Sciatic nerve (tissue), 2 donors: Measurements from ENCODE around the gene TNRC6C. TPM values are rescaled to one million over a fixed set of nuclear protein-coding genes. Genes with fewer than 3 reads are reported as not detected.

Experiments
- ATAC-seq: fragments of 200-7000 bp; cut with Tn5 transposase; one replicate; pipeline ENCODE4 v1.9.1; 2020; ENCODE audit warnings: mild to moderate bottlenecking, moderate library complexity
- DNase-seq: peaks from one replicate; pipeline ENCODE4 v3.0.0-alpha.2; 2020; ENCODE audit warnings: low spot score
- intact Hi-C: fragments of 100-400 bp; cut with DNase I; formaldehyde crosslinking; loops from one replicate; pipeline ENCODE4 v1.14.2; 2022
- total RNA-seq: library from RNA; stranded (reverse); fragmentation: NEBNext Ultra II Directional; extraction: Animal tissue kit (Norgen Biotek cat#: 25700); gene quantifications from one replicate; pipeline ENCODE4 v1.2.1, GENCODE V29; 2021
- donor health status: DM: no; HTN: no; CAD: no.
- donor health status: DM: no; HTN: no; CAD: no.

Gene TNRC6C
- total RNA-seq, 1 donor from 2014 or later: 69.3 TPM

- no peak for DNase-seq
- ATAC-seq: no peak
- intact Hi-C loops: no loop called here
Measured at GRCh38 chr17:78095035-78095434, 136.5 kb downstream of the TNRC6C start.

GRCh38 chr17:78096093-78096492 lies 137.6 kb downstream of the TNRC6C start:
- no peak for DNase-seq
- ATAC-seq: no peak
- intact Hi-C loops: no loop called here

- ATAC-seq (no peak), DNase-seq (no peak)
- intact Hi-C loops: no loop called here
Measured at GRCh38 chr17:78101112-78101511, 142.6 kb downstream of the TNRC6C start.

GRCh38 chr17:78101542-78101941 lies 143.0 kb downstream of the TNRC6C start:
- intact Hi-C loops: no loop called here
- ATAC-seq: no peak
- no peak for DNase-seq

GRCh38 chr17:78103311-78103710 lies 144.8 kb downstream of the TNRC6C start:
- intact Hi-C loops: no loop called here
- ATAC-seq: no peak
- DNase-seq: no peak

GRCh38 chr17:78104540-78104941 lies 146.0 kb downstream of the TNRC6C start:
- DNase-seq: no peak
- no peak for ATAC-seq
- intact Hi-C loops: no loop called here

- intact Hi-C loops: no loop called here
Measured at GRCh38 chr17:78105101-78105500, 146.6 kb downstream of the TNRC6C start.

GRCh38 chr17:78105551-78105950 lies 147.0 kb downstream of the TNRC6C start:
- DNase-seq: no peak
- ATAC-seq: no peak
- intact Hi-C loops: no loop called here

More at GRCh38 chr17:78105101-78105500, 146.6 kb downstream of the TNRC6C start:
- ATAC-seq (no peak), DNase-seq (no peak)

GRCh38 chr17:78106211-78106610 lies 147.7 kb downstream of the TNRC6C start:
- DNase-seq (no peak), ATAC-seq (no peak)
- intact Hi-C loops: no loop called here

- DNase-seq (no peak), ATAC-seq (no peak)
- intact Hi-C loops: no loop called here
Measured at GRCh38 chr17:78107457-78107856, 149.0 kb downstream of the TNRC6C start.

- DNase-seq (no peak), ATAC-seq (no peak)
- intact Hi-C loops: no loop called here
Measured at GRCh38 chr17:78107976-78108725, 149.6 kb downstream of the TNRC6C start.

- DNase-seq (no peak), ATAC-seq (peak; percentile 20)
- intact Hi-C loops: no loop called here
Measured at GRCh38 chr17:78108726-78109488, 150.4 kb downstream of the TNRC6C start.

- intact Hi-C loops: no loop called here
- ATAC-seq (no peak), DNase-seq (no peak)
Measured at GRCh38 chr17:78109489-78109761, 150.9 kb downstream of the TNRC6C start.

GRCh38 chr17:78110363-78111015 lies 152.0 kb downstream of the TNRC6C start:
- ATAC-seq (no peak), DNase-seq (no peak)
- intact Hi-C loops: loop anchor here (5.0 kb wide), 2 partner anchors 67 to 142 kb away; no protein-coding TSS in a partner anchor

- intact Hi-C loops: loop anchor here (5.0 kb wide), 2 partner anchors 66 to 141 kb away; no protein-coding TSS in a partner anchor
Measured at GRCh38 chr17:78111016-78111726, 152.7 kb downstream of the TNRC6C start.

GRCh38 chr17:78111727-78112517 lies 153.4 kb downstream of the TNRC6C start:
- ATAC-seq (no peak), DNase-seq (no peak)
- intact Hi-C loops: loop anchor here (5.0 kb wide), 2 partner anchors 65 to 140 kb away; no protein-coding TSS in a partner anchor

More at GRCh38 chr17:78111016-78111726, 152.7 kb downstream of the TNRC6C start:
- no peak for DNase-seq
- ATAC-seq: no peak

- intact Hi-C loops: loop anchor here (5.0 kb wide), 2 partner anchors 65 to 140 kb away; no protein-coding TSS in a partner anchor
- peak; percentile 88 for DNase-seq
- peak; percentile 77 for ATAC-seq
Measured at GRCh38 chr17:78112518-78113471, 154.3 kb downstream of the TNRC6C start.
